Gastrocnemius medialis (tissue), 4 donors: ENCODE data around the gene GAGE10. TPM values are rescaled to one million over a fixed set of nuclear protein-coding genes. Genes with fewer than 3 reads are reported as not detected.

Source experiments
- ATAC-seq, 2 donors: fragments of 150-250 bp; one replicate each; pipeline ENCODE4 v1.9.1; 2016
- DNase-seq, 2 donors: peaks; one replicate each; pipeline ENCODE4 v3.0.0-alpha.2; 2019
- H3K27ac ChIP-seq, 4 donors: fragments of 200-600 bp; sonication (generic); 1 replicate in 1 of 4; 2 replicates in 3 of 4; pipeline ENCODE4 v1.5.1; 2016 to 2018; ENCODE audit warnings: mild to moderate bottlenecking in 2 of 4, moderate library complexity in 1 of 4
- H3K27me3 ChIP-seq, 3 donors: fragments of 200-600 bp; sonication (generic) in 2 of 3; 1 replicate in 1 of 3; 2 replicates in 2 of 3; pipeline versions ENCODE4 v1.5.1 to v1.6.0; 2016 to 2019; ENCODE audit warnings: mild to moderate bottlenecking in 1 of 3, moderate library complexity in 1 of 3
- H3K36me3 ChIP-seq, 2 donors: fragments of 200-600 bp; sonication (generic) in 1 of 2; one replicate each; pipeline ENCODE4 v1.5.1; 2017 to 2018
- H3K4me1 ChIP-seq, 2 donors: fragments of 200-600 bp; sonication (generic) in 1 of 2; one replicate each; pipeline ENCODE4 v1.5.1; 2016 to 2017; ENCODE audit warnings: mild to moderate bottlenecking in 2 of 2
- H3K4me3 ChIP-seq, 4 donors: fragments of 200-600 bp; sonication (generic) in 3 of 4; 1 replicate in 1 of 4; 2 replicates in 3 of 4; pipeline ENCODE4 v1.5.1; 2016 to 2019; ENCODE audit warnings: mild to moderate bottlenecking in 2 of 4
- H3K9me3 ChIP-seq, 3 donors: fragments of 200-600 bp; sonication (generic) in 2 of 3; 1 replicate in 1 of 3; 2 replicates in 2 of 3; pipeline ENCODE4 v1.5.1; 2016 to 2019
- CTCF ChIP-seq, 5 experiments: fragments of 450-650 bp in 3 of 5; fragments of 200-600 bp in 2 of 5; sonication (generic) in 2 of 5; IDR thresholded peaks in 4 of 5; conservative IDR thresholded peaks in 1 of 5; 1 replicate in 4 of 5; 2 replicates in 1 of 5; pipeline ENCODE4 v1.5.1; 2016 to 2019; ENCODE audit warnings: antibody characterized with exemption in 5 of 5, mild to moderate bottlenecking in 3 of 5, moderate library complexity in 3 of 5
- POLR2A ChIP-seq, 2 donors: fragments of 450-650 bp; IDR thresholded peaks; one replicate each; pipeline ENCODE4 v1.6.1; 2017; ENCODE audit warnings: antibody characterized with exemption in 2 of 2, mild to moderate bottlenecking in 2 of 2, moderate library complexity in 2 of 2
- in situ Hi-C, 4 donors: fragments of 200-750 bp; cut with MboI; loops; one replicate each; pipeline versions ENCODE4 v1.15.0 to v1.8.0; 2017; ENCODE audit warnings: low sequenced_read_pairs in 4 of 4
- intact Hi-C: fragments of 100-400 bp; cut with DNase I; formaldehyde crosslinking; loops from one replicate; pipeline ENCODE4 v1.15.1; 2023; ENCODE audit warnings: low total_unique reads
- total RNA-seq, 4 donors: library from RNA; depleted of rRNA; stranded (reverse); fragments of >200 nt; gene quantifications; one replicate each; pipeline versions ENCODE4 v1.1.0 to v1.2.3, GENCODE V29; 2016

GAGE10 gene, protein sequence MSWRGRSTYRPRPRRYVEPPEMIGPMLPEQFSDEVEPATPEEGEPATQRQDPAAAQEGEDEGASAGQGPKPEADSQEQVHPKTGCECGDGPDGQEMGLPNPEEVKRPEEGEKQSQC
- not detected for total RNA-seq

DNA sequence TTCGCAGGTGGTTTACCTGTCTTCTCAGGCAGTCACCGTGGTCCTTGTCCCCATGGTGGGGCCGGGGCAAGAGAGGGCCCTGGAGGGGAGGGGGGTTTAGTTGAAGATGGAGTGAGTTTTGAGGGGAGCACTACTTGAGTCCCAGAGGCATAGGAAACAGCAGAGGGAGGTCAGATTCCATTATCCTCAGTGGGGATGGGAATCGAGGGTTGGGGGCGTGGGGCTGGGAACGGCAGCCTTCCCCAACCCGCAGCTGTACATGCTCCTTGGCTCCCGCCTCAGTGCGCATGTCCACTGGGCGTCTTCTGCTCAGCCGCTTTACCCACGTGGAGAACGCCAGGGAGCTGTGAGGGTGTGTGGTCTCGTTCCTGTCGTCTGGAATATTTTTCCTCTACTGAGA, at the start of gene GAGE10:
GAGE10 (plus strand) TSS at position 301 of the 400 bp plus-strand sequence. CDS start 1,214 bp downstream, outside the sequence.
- no peaks in the 10 kb centered on the region for H3K4me1 ChIP-seq
- ATAC-seq = no peak
- no peaks in the 10 kb centered on the region for H3K27me3 ChIP-seq
- TF ChIP-seq POLR2A (IDR thresholded peaks at IDR 0.05) (no peak), CTCF (IDR thresholded peaks at IDR 0.05 in 4 of 5, conservative IDR thresholded peaks at IDR 0.05 in 1 of 5) (no peak)
- no peaks in the 10 kb centered on the region for H3K36me3 ChIP-seq
- H3K4me3 ChIP-seq = no peak within 1 kb of the TSS
- no peak for DNase-seq
- no peak within 1 kb of the TSS for H3K27ac ChIP-seq
- no peaks in the 10 kb centered on the region for H3K9me3 ChIP-seq
- in situ Hi-C loops = no loop called here
- intact Hi-C loops = no loop called here

GRCh38 chrX:49254639-49255038, 48.8 kb upstream of the GAGE10 start:
- Histone ChIP-seq H3K4me1 (no peaks in the 10 kb centered on the region), H3K4me3 (no peak overlapping the region), H3K27ac (no peak overlapping the region), H3K27me3 (no peaks in the 10 kb centered on the region), H3K9me3 (no peaks in the 10 kb centered on the region), H3K36me3 (no peaks in the 10 kb centered on the region)
- DNase-seq (no peak), ATAC-seq (no peak)
- TF ChIP-seq CTCF (IDR thresholded peaks at IDR 0.05 in 4 of 5, conservative IDR thresholded peaks at IDR 0.05 in 1 of 5) (no peak), POLR2A (IDR thresholded peaks at IDR 0.05) (no peak)
- intact Hi-C loops (no loop called here), in situ Hi-C loops (no loop called here)

- intact Hi-C loops (no loop called here), in situ Hi-C loops (no loop called here)
- no peaks in the 10 kb centered on the region for H3K36me3 ChIP-seq
- ATAC-seq (no peak), DNase-seq (no peak)
- no peak overlapping the region for H3K27ac ChIP-seq
- no peaks in the 10 kb centered on the region for H3K9me3 ChIP-seq
- no peaks in the 10 kb centered on the region for H3K27me3 ChIP-seq
- no peaks in the 10 kb centered on the region for H3K4me1 ChIP-seq
- TF ChIP-seq CTCF (IDR thresholded peaks at IDR 0.05 in 4 of 5, conservative IDR thresholded peaks at IDR 0.05 in 1 of 5) = no peak
- no peak for TF ChIP-seq POLR2A (IDR thresholded peaks at IDR 0.05)
- no peak overlapping the region for H3K4me3 ChIP-seq
Measured at GRCh38 chrX:49256268-49256995, 47.0 kb upstream of the GAGE10 start.

DNA sequence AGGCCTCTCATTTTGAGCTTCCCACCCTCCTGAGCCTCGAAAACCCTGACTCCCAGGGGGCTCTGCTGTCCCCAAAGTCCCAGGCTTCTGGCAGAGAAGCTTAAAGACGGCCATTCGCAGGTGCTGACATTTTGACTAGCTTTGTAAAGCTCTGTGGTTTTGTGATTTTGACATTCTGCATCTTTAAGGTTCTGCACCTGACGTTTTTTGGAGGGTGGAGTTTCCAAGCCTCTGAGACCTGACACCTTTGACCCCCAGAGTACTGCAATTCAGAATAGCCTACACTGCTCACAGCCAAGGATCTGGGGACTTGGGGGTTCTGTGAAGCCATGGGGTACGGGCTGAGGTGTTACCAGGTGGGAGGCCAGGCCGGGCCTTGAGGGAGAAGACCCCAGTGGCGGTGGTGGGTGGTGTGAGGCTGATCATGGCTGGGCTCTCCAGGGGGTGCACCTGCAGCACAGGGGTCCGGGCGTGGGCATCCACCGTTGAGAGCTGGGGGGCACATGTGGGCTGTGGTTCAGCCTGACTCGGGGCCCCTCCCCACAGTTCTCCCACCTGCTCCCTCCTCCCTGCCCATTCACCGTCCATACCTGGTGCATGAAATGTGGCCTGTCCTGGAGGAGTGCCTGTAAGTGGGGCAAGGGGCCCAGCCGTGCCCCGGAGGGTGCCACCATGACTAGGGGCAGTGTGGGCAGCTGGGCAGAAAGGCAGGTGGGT, 46.2 kb upstream of the GAGE10 start:
- no peak overlapping the region for H3K4me3 ChIP-seq
- no peak for TF ChIP-seq POLR2A (IDR thresholded peaks at IDR 0.05)
- TF ChIP-seq CTCF (IDR thresholded peaks at IDR 0.05 in 4 of 5, conservative IDR thresholded peaks at IDR 0.05 in 1 of 5) = no peak
- intact Hi-C loops (no loop called here), in situ Hi-C loops (no loop called here)
- no peaks in the 10 kb centered on the region for H3K27me3 ChIP-seq
- ATAC-seq (no peak), DNase-seq (no peak)
- H3K9me3 ChIP-seq = no peaks in the 10 kb centered on the region
- no peaks in the 10 kb centered on the region for H3K4me1 ChIP-seq
- H3K27ac ChIP-seq = no peak overlapping the region
- no peaks in the 10 kb centered on the region for H3K36me3 ChIP-seq
